ENCODE data around the gene CDIPT. TPM values are rescaled to one million over a fixed set of nuclear protein-coding genes. Genes with fewer than 3 reads are reported as not detected.

The CDIPT gene
- total and polyA plus RNA-seq, 2 of the 13 experiments (the other 11 are each of a cell fraction or from before 2014, with no cell fraction given), result 54.9 to 97.5 TPM

DNA sequence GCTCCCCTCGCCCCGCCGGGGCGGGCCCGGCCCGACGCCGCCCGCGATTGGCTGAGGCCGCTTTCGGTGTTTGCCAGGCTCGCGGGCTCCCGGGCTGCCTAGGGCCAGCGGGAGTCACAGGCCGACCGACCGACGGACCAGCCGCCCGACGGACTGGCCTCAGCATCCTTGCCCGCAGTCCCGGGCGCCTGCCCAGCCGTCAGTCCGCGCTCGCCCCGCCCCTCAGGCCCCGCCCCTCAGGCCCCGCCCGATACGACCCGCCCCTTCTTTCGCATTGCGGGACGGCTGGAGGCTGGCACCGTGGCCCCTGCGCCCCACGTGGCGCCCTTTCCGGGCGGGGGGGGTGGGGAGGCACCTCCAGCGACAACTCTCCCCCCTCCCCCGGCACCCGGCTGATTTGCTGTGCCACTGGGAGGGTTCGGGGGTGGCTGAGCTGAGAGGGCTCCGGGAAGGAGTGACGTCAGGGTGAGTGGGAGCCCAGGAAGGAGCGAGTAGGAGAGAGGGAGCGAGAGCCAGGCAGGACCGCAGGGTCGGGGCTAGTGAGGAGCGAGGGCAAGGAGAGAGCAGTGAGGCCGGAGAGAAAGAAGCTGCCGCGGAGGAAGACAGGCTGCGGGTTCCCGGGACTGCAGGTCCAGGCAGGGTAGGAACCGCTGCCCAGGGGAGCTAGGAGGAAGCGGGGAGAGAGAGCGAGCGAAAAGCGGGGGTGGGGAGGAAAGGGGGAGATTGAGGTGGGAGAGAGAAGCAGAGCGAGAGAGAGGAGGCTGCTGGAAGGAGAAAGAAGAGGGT lies 37.3 kb upstream of the CDIPT start, which contains the start of gene ASPHD1 (continued):
- TF ChIP-seq CEBPG (CRISPR knock-in tag; IDR thresholded peaks at IDR 0.05), result no peak
- 0 out of 2 replicates have a peak, but pooled peaks have one; percentile 0 for TF ChIP-seq ZFP41 (CRISPR knock-in tag; IDR thresholded peaks at IDR 0.05; ENCODE audit: borderline replicate concordance)
- TF ChIP-seq ZFP36L2 (CRISPR knock-in tag; IDR thresholded peaks at IDR 0.05), result no peak
- TF ChIP-seq NFKB2 (CRISPR knock-in tag; IDR thresholded peaks at IDR 0.05; ENCODE audit: borderline replicate concordance), result peak; percentile 4; the same call in 1 of the 2 replicates
- peak; percentile 93 for TF ChIP-seq CREB1 (IDR thresholded peaks at IDR 0.05)
- peak; percentile 82 for TF ChIP-seq CREB1 (CRISPR knock-in tag; IDR thresholded peaks at IDR 0.05)
- no peak for TF ChIP-seq ADNP (CRISPR knock-in tag; IDR thresholded peaks at IDR 0.05)
- no peak for TF ChIP-seq ZNF121 (CRISPR knock-in tag; IDR thresholded peaks at IDR 0.05)
- peak; percentile 47; the same call in 1 of the 2 replicates for TF ChIP-seq MAZ (IDR thresholded peaks at IDR 0.05; ENCODE audit: borderline replicate concordance, low read depth, low read length)
- no peak for TF ChIP-seq MAZ (CRISPR knock-in tag; IDR thresholded peaks at IDR 0.05; ENCODE audit: low read depth)
- TF ChIP-seq RFXANK (CRISPR knock-in tag; IDR thresholded peaks at IDR 0.05), result no peak
- TF ChIP-seq GPBP1L1 (CRISPR knock-in tag; IDR thresholded peaks at IDR 0.05), result no peak
- TF ChIP-seq MBD4 (IDR thresholded peaks at IDR 0.05; ENCODE audit: borderline replicate concordance, low read length), result no peak
- TF ChIP-seq ZNF335 (CRISPR knock-in tag; IDR thresholded peaks at IDR 0.05), result no peak
- TF ChIP-seq SIN3B (IDR thresholded peaks at IDR 0.05; ENCODE audit: low read length), result 0 out of 2 replicates have a peak, but pooled peaks have one; percentile 62
- 0 out of 2 replicates have a peak, but pooled peaks have one; percentile 89 for TF ChIP-seq ZNF431 (CRISPR knock-in tag; IDR thresholded peaks at IDR 0.05; ENCODE audit: borderline replicate concordance, low read depth)
- TF ChIP-seq ZHX1 (CRISPR knock-in tag; IDR thresholded peaks at IDR 0.05; ENCODE audit: low read depth), result no peak
- no peak for TF ChIP-seq IRF2 (CRISPR knock-in tag; IDR thresholded peaks at IDR 0.05)
- peak; percentile 95; the same call in 1 of the 2 replicates for TF ChIP-seq ZNF235 (CRISPR knock-in tag; IDR thresholded peaks at IDR 0.05; ENCODE audit: borderline replicate concordance)
- 0 out of 2 replicates have a peak, but pooled peaks have one; percentile 5 for TF ChIP-seq BHLHE40 (IDR thresholded peaks at IDR 0.05; ENCODE audit: low read length)
- TF ChIP-seq MNT (IDR thresholded peaks at IDR 0.05), result peak; percentile 60; the same call in 1 of the 2 replicates
- TF ChIP-seq ZNF768 (CRISPR knock-in tag; IDR thresholded peaks at IDR 0.05), result no peak
- peak; percentile 98 for TF ChIP-seq IKZF4 (CRISPR knock-in tag; IDR thresholded peaks at IDR 0.05; ENCODE audit: borderline replicate concordance, low read depth, not compliant biosample characterization)
- no peak; the same call in 1 of the 2 replicates for TF ChIP-seq MYNN (CRISPR knock-in tag; IDR thresholded peaks at IDR 0.05; ENCODE audit: low read depth)
- peak; percentile 73 for TF ChIP-seq POLR2G (IDR thresholded peaks at IDR 0.05; ENCODE audit: low read depth, low read length)
